GM19238 (cell line): ENCODE data around the gene FBXW8.

Experiments used
- DNase-seq: peaks from one replicate; pipeline ENCODE4 v3.0.0; 2011; ENCODE audit warnings: low spot score; ENCODE audit not compliant: insufficient read length

FBXW8 gene

DNA sequence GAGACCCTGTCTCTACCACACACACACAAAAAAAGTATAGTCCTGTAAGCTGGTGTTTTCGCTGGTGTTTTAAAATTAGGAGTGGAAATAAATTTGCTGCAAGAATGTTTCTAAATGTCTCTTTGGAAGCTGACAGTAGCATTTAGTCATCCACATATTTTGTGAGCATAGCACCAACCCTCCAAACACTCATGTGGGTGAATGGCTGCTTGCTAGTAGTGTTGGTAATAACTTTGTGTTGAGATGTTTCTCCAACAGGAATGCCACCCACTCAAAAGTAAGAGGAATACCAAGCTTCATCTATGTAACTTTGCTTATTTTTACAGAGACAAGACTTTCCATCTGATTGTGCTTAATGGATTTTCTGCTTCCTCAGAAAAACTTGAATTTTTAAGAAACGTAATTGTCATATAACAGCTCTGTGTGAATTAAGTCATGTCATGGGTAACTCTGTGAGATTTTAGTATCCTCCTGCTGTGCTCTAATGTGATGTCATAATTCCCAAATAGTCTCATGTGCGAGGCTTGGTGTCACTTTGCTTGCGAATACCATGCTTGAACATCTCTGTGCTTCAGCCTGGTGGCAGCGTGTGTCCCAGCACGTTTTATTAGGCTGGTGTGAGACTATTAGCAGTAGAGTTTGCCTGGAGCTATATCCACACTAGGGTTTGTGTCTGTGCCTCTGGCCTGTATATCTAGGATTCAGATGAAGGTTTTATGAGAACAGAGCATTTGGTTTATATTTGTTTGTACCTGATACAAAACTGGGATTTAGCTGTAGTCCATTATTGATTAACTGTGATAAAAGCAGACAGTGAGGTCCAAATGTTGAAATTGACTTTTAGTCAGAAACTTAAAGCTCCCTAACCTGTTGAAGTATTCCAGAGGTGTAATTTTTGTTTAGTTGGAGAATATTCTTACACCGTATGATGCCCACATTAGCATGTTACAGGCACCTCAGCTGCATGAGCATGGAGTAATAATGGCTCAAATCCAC is 80.5 kb downstream of the FBXW8 start:
- no peak for DNase-seq

DNA sequence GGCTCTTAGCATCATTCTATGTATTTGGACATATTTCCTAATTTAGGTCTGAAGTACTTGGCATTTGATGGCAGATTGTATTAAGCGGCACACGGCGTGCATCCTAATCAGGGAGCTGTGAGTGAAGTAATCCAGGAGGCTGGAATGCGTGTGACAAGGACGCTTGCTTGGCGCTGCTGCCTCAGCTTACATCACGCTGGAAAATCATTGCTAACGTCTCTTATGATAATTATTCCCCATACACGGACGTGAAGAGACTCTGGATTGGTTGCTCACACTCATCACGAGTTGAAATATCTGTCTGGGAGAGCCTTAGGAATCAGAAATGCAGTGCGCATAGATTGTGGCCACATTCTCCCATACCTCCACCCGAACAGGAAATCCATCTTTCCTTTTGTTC is 85.3 kb downstream of the FBXW8 start:
- no peak for DNase-seq

DNA sequence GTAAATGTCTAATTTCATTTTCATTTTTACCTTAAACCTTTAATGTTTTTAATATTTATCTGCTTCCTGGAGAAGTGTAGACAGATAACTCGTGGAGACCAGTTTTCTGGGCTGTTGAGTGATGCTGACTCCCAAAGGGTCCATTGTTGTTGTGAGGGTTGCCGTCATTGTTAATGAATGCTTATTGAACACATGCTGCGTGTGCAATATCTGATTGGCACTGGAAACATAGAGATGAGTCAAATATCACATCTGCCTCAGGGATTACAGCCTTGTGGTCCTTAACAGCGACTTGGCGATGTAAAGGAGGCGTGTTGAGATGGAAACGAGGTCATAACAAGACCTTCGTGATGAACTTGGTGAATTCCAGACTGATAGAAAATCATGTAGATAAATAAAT is 85.9 kb downstream of the FBXW8 start:
- DNase-seq, result no peak

DNA sequence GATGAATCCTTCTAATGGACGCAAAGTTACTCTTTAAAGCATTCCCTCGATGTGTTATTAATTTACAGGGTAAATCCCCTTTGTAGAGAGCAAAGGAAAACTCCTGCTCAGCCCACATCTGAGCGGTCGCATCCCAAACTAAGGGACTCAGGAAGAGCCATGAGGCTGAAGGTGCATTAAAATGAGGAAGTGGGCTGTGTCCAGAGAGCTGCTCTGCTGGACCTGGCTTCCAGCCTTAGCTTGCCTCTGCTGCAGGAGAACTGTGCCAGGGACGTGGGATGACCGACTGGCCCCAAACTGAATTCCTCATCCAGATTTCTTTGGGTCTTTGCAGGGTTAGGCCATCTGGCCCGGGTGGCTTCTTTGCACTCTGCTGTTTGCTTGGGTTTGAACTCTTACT is 88.3 kb downstream of the FBXW8 start:
- DNase-seq, result no peak

DNA sequence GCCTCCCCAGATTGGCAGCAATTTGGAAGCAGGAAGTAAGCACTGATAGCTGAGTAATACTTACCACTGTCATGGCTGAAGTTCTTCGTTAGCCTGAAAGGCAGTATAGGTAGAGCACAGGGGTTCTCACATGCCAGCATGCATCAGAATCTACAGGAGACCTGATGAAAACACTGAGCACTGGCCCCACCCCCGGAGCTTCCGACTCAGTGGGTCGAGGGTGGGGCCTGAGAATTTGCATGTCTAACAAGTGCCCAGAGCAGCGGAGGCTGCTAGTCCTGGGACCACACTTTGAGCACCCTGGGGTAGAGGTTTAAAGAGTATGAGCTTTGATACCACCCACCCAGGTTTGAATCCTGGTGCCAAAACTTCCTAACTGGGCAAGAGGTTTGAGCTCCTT is 89.6 kb downstream of the FBXW8 start:
- no peak for DNase-seq

DNA sequence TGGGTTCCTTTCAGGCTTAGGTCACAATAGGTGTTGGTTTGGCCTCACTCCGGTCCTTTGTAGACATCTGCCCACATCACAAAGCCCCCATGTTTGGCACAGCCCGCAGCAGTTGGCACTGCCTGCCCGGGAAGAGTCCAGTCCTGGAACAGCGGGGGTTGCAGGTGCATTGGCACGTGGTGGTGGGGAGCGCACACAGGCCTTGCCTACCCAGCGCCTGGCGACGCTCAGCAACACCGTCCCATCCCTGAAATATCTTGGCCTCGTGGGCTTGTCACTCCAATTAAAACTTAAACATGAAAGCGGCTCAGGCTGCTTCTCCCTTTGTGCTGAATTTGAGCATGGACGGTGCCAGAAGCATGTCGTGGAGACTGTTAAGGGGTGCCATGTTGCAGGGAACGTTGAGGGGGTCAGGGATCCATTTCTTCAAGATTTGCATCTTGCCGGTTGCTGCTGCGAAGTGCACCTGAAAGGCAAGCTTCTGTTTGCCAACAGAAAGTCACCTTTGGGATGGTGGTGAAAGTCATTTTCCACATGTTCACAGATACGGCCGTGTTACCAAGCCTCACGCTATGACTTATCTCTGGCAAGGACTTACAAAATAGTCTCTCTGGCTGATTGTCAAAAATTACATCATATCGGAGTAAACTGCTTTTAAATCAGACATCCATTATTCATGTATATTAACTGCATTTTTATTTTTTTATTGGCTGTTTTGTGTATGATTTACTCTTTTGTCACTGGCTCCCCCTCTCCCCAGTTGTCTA is 91.5 kb downstream of the FBXW8 start:
- no peak for DNase-seq

DNA sequence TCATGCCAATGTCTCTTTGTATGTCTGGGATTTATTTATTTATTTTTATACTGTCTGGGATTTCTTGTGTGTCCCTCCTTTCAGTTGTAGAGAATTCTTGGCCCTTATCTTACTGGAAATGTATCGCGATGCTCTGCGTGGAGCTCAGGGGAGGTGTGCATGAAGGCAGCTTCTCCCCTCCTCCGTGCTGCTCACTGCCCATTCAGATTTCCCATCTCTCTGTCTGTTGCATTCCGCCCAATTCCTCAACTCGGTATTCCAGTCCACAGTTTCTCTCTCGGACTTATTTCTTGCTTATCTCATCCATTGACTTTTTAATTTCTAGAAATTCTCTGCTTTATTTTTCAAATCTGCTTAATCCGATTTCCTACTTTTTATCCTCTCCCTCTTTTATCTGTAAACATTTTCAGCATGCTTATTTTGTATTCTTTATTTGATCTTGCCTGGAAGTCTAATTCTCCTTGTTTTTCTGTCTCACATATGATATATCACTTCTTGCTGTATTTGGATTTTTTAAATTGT is 93.2 kb downstream of the FBXW8 start:
- DNase-seq, result no peak

DNA sequence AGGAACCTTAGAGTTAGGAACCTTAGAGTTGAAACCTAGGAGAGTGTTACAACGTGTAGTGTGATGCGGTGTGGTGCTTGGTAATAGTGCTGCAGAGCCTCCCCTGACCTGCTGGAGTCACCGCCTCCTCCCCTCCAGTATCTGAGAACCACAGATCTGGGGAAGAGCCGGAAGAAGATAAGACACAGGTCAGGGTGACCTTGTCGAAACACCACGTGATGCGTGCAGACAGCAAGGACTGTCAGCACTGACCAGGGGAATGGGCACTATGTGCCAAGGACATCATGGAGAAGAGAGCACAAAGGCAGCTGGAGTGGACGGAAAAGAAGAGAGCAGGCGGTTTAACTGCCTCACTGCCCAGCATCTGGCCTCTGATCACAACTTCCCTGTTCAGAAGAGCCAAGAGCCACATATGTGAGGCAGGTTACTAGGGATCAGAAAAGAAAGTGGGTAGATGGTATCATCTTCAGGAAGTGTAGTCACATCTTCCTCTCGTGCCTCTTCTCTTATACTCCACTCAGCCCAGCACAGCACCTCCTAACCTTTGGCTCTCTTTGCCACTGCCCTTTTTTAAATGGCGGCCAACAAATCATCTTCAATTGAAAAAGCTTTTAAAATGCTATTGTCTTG is 94.8 kb downstream of the FBXW8 start:
- no peak for DNase-seq

DNA sequence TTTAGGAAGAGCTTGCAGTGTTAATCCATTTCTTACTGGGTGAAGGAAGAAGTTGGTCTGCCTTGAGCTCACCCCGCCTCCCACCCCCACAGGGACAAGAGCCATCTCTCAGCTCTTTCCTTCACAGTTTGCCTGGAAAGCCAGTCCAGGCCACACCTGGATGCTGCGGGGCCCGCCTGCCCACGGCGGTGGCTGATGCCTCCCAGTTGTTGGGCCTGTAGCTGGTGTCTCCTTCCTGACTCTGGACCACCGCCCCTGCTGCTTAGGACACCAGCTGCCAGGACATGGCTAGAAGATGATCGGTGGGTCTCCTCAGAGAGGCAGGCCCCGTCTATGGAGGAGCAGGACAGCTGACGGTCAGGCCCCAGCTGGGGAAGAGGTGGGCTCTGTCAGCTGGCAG is 95.6 kb downstream of the FBXW8 start:
- DNase-seq, result no peak

DNA sequence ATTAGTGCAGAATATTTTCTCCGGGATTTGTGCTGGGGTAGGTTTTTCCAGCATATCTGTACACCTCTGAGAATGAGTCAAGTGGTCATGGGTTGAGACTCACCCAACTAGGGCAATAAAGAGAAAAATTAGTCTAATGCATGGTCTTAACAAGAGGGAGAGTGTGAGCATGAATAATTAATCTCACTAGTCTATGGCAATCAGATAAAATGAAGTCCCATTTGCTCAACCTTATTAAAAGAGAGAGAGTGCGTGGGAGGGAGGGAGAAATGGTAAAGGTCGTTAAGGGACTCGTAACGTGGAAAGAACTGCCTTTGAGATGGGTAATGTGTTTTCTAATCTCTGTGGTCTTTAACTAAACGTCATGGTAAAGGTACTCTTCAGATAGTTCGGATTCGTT is 96.8 kb downstream of the FBXW8 start:
- DNase-seq, result no peak

DNA sequence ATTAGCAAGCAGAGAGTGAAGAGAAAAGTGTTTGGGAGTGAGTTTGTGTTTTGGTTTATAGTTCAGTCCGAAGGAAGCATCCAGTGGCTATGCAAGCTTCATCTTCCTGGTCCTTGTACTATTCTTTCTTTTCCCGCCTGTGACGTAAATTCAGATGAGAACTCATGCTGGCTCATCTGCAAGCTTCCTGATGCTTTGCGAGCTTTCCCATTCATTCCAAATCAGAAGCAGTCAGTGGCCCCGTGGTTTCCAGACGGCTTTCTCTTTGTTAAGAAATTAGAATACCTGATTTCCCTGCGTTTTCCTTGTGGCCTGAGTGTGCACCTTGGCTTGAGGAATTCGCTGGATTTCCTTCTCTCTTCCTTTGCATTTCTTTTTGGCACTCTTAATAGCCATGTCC is 99.0 kb downstream of the FBXW8 start:
- no peak for DNase-seq

DNA sequence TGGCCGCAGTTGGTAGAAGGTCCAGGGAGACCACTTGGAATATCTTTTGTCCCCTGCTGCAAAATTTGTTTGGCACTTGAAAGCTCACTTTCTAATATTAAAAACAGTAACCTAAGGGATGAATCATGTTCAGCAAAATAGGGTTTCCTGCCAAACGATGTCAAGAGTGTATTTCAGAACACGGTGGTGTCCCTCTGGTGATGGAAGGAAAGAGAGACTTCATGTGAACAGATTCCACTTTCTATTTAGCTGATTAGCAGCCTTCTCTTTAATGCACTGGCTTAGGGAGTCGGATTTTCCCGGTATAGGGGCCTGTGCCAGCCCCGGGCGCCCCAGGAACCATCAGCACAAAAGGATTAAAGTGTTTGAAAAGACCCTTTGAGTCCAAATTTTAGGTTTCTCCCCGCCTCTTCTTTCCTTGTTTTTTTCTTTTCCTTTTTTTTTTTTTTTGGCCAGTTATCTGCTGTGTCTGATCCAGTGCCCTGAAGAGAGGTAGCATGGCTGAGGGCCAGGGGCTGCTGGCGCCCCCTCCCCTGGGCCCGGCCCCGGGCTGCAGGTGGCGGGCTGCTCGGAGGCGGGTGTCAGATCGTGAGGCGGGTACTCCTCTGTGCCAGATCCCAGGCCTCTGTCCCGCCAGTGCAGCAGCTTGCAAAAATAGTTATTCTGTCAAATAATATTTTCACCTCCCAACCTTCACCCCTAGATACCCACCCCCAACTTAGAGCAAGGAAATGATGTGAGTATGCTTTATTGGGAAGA is 100.1 kb downstream of the FBXW8 start:
- no peak for DNase-seq

DNA sequence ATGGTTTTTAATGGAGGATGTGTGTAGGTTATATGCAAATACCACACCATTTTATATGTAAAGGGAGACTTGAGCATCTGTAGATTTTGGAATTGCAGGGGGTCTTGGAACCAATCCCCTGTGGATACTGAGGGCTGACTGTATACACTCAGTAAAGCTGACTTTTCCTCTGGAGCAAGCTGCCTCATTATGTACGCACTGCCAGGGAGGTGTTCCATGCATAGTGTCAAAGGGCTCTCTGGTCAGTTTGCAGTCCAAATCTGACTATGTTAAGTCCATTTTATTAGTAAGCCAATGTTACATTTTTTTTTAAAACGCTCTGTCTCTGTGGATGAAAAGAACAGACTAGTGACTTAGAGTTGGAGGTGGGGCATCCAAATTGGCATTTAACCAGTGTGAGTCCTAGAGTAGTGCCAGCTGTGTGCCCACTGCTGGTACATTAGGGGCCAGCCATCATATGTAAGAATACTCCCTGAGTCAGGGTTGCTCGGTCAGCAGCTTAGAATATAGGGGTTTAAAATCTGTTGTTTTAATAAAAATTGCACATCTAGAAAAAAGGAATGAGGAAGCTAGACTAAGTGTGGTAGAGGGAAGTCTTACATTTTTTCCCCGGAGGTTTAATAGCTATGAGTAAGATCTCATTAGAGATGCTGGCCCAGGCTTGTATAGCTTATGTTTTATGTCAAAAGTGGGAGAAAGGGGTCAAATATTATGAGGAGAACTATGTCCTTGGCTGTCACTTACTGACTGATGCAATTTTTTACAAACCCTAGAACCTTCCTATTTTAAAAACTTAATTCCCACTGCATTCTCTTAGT is 101.4 kb downstream of the FBXW8 start:
- no peak for DNase-seq

DNA sequence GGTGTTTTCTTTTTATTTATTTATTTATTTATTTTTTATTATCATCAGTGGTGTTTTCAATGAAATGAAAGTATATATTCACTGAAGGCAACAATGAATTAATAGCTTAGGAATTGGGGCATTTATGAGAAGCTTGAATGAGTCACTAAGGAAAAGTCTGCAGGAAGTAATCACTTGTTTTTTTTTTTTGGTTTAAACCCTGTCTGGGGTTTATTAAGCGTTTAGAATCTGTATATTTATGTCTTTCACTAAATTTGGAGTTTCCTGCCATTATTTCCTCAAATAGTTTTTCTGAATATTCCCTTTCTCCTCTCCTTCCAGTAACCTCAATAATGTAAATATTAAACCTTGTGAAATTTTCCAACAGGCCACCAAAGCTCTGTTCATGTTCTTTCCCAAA is 103.0 kb downstream of the FBXW8 start:
- no peak for DNase-seq

DNA sequence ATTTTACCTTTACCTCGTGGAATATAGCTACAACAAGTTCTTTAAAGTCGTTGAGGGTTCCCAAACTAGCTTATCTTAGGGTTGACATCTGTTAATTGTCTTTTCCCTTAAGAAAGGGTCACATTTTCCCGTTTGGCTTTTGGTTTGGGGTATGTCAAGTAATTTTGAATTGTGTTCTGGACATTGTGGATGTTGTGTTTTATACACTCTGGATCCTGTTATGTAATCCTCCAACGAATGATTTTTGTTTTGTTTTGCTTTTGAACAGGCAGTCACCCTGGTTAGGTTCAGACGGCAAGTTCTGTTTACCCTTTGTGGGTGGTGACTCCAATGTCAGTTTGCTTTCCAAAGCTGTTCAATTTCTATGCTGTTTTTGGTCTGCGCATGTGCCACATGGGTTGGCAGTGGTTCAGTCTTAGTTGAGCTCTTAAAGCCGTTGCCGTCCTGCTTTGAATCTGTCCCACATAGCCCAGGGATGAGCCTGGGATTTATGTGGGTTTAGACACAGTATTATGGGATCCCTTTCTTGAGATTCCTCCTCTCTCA is 103.7 kb downstream of the FBXW8 start:
- DNase-seq, result no peak

DNA sequence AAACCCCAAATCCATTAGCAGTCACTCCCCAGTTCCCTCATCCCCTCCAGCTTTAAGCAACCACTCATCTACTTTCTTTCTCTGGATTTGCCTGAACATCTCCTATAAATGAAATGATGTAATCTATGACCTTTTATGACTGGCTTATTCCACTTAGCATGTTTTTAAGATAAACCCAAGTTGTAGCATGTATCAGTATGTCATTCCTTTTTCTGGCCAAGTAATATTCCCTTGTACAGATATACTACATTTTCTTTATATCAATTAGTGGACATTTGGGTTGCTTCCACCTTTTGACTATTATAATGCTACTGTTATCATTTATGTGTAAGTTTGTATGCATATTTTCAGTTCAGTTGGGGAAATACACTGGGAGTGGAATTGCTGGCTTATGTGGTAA is 105.1 kb downstream of the FBXW8 start:
- no peak for DNase-seq

DNA sequence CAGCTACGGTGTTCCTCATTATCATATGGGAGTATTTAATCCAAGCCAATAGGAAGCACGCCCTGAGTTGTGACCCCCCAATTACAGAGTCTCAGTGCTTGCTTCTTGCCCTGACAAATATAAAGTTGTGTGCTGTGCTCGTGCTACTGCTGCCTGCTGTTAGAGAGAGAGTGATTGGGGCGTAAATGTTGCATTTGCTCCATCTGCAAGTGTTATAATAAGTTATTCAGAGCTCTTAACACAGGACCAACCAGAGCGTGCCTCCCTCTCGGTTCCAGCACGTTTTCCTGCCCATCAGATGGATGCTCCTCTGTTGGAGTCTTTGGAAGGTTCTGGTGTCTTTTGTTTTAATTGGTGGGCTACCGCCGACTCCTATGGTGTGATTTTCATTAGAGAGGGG is 107.1 kb downstream of the FBXW8 start:
- DNase-seq, result no peak

DNA sequence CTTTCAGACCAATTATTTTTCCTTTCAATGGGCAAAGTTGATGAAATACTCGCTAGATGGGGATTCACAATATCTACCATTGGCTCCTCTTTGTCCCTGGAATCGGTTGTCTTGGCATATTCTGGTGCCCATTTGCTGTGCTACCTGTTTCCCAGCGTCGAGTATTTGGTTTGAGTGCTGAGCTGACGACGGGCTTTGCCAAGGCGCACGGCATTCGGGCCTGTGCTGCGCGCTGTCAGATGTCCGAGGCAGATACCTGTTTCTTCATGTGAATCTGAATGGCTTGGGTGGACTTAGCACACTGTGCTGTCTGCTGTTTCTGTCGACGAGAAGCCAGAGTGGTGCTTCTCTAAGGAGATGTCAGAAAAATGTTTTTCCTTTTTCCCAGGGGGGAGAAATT is 107.5 kb downstream of the FBXW8 start:
- no peak for DNase-seq

DNA sequence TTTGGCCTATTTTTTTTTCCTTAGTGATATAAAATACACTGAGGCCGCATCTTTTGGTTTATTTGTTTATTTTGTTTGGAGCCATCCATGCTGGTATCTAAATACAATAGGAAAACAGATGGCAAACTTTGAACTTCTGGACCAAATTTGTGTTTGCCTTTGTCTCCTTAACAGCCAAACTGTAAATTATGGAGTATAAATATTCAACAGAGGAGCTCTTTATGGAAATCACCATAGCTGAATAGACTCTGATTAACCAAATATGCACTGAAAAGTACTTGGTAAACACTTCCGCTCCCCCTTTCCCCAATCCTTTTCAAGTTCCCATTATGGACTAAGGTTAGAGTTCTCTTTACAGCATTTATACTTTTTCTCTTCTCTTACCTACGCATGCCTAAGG is 107.9 kb downstream of the FBXW8 start:
- no peak for DNase-seq

DNA sequence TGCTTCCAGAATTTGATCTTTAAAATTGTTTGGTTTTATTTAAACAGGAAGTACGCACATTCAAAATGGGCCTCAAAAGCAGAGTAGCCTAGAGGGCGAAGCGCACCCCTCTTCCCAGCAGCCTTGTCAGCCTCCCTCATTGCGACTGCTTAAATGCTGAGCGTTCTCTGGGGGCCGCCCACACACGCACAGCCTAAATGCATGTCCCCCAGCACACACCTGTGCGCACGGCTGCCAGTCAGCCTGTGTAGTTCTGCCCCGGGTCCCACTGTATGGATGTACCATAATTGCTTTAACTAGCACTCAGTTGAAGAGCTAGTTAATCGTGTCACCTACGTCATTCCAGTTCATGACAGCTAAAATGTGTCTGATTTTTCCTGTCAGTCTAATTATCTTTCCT is 109.1 kb downstream of the FBXW8 start:
- no peak for DNase-seq
